Loucy (cell line): ENCODE measurements around the gene CNN2.

ENCODE experiments used
- EZH2phosphoT487 ChIP-seq: fragments of 200-600 bp; IDR thresholded peaks from 2 replicates; pipeline ENCODE4 v1.6.1; 2018; ENCODE audit warnings: antibody characterized with exemption, mild to moderate bottlenecking, moderate library complexity, borderline replicate concordance
- TF ChIP-seq, protein P1 (sequence below): fragments of 200-600 bp; sonication (generic); conservative IDR thresholded peaks from 2 replicates; pipeline ENCODE4 v1.5.1; 2014; ENCODE audit warnings: mild to moderate bottlenecking, antibody characterized with exemption, low read length

DNA sequence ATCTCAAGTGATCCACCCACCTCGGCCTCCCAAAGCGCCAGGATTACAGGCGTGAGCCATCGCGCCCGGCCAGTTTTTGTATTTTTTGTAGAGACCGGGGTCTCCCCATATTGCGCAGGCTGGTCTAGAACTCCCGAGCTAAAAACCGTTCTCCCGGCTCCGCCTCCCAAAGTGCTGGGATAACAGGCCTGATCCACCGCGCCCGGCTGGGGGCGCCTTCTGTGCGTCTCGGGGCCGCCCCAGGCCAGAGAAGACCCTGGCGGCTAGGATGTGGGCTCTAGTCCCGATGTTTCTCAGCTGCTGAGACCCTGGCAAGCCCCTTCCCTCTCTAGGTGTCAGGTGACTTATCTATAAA lies 44.1 kb downstream of the CNN2 start:
- TF ChIP-seq, protein P1, sequence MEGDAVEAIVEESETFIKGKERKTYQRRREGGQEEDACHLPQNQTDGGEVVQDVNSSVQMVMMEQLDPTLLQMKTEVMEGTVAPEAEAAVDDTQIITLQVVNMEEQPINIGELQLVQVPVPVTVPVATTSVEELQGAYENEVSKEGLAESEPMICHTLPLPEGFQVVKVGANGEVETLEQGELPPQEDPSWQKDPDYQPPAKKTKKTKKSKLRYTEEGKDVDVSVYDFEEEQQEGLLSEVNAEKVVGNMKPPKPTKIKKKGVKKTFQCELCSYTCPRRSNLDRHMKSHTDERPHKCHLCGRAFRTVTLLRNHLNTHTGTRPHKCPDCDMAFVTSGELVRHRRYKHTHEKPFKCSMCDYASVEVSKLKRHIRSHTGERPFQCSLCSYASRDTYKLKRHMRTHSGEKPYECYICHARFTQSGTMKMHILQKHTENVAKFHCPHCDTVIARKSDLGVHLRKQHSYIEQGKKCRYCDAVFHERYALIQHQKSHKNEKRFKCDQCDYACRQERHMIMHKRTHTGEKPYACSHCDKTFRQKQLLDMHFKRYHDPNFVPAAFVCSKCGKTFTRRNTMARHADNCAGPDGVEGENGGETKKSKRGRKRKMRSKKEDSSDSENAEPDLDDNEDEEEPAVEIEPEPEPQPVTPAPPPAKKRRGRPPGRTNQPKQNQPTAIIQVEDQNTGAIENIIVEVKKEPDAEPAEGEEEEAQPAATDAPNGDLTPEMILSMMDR: no peak
- no peak for TF ChIP-seq EZH2phosphoT487
